HG02798 (cell line): ENCODE data around the gene PIK3C2A.

Experiments
- ATAC-seq: cut with Tn5 transposase; IDR thresholded peaks from one replicate; pipeline ENCODE4 v1.9.1; 2021; ENCODE audit warnings: mild to moderate bottlenecking; ENCODE audit not compliant: unreplicated experiment, poor library complexity

PIK3C2A gene

GRCh38 chr11:17164361-17165246, 43.2 kb downstream of the PIK3C2A start:
- no peak for ATAC-seq

- ATAC-seq: no peak
Observed at GRCh38 chr11:17163736-17164135, 44.0 kb downstream of the PIK3C2A start.

- ATAC-seq: no peak
Observed at GRCh38 chr11:17163291-17163690, 44.5 kb downstream of the PIK3C2A start.

- ATAC-seq: no peak
Observed at GRCh38 chr11:17162376-17162775, 45.4 kb downstream of the PIK3C2A start.

GRCh38 chr11:17161515-17161914, 46.3 kb downstream of the PIK3C2A start:
- no peak for ATAC-seq

- no peak for ATAC-seq
Observed at GRCh38 chr11:17159441-17159840, 48.3 kb downstream of the PIK3C2A start.
